HG03565 (cell line): ENCODE data around the gene NEMF.
"Not testable (repeated sequence)": the region's sequence is repeated elsewhere in the genome, so short reads cannot be mapped to it uniquely, and the experiment has no call there.

Experiments
- ATAC-seq: cut with Tn5 transposase; IDR thresholded peaks from one replicate; pipeline ENCODE4 v1.9.1; 2021; ENCODE audit warnings: mild to moderate bottlenecking, moderate library complexity; ENCODE audit not compliant: unreplicated experiment

Gene NEMF

DNA sequence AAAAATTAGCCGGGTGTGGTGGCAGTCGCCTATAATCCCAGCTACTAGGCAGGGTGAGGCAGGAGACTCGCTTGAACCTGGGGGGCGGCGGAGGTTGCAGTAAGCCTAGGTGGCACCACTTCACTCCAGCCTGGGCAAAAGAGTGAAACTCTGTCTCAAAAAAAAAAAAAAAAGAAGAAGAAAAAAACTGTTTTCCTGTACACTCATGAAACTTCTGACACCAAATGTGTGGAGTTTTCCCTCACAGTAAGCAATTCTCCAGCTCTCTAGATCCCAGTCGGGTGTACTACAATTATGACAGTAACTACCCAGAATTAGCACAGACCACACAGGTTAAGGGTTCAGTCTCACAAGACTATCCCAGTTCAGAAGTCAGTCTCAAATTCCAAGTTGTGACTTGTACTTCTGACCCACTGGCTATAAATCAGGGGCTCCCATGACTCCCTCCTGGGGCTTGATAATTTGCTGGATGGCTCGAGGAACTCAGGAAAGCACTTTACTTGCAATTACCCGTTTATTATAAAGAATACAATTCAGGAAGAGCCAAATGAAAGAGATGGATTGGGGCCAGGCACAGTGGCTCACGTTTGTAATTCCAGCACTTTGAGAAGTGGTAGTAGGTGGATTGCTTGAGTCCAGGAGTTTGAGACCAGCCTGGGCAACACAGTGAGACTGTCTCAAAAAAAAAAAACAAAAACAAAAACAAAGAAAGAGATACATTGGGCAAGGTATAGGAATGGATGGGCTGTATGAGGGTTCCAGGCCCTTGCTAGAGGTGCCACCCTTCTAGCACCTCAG, 27.9 kb upstream of the NEMF start:
- no peak for ATAC-seq

DNA sequence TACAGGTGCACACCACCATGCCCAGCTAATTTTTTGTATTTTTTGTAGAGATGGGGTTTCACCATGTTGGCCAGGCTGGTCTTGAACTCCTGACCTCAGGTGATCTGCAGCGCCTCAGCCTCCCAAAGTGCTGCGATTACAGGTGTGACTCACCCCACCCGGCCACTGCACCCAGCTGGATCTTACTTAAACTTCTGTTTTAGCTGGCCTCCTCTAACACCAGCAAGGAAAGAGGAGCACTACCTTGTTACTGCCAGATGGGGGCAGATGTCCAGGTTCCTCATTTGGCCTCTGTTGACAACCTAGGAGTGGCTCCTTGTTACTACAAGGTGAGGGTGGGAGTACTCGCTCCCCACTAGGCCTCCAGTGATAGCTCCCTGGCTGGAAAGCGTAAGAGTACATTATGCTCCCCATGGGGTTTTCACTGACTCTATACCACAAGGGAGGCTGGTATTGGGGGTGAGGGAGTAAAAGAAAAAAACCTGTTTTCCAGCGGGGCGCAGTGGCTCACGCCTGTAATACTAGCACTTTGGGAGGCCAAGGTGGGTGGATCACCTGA, 27.1 kb upstream of the NEMF start:
- ATAC-seq: peak; percentile 61

DNA sequence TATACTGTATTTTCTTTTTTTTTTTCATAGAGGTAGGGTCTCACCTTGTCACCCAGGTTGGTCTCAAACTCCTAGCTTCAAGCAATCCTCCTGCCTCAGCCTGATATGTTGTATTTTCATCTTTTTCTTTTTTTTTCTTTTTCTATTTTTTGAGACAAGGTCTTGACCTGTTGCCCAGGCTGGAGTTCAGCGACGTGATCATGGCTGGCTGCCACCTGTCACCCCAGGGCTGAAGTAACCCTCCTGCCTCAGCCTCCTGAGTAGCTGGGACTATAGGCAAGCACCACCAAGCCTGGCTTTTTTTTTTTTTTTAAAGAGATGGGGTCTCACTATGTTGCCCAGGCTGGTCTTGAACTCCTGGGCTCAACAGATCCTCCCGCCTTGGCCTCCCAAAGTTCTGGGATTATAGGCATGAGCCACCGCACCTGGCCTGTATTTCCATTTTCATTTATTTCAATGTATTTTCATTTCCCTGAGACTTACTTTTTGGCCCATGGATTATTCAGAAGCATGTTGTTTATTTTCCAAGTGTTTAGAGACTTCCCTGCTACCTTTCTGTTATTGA, 24.1 kb upstream of the NEMF start:
- no peak for ATAC-seq

DNA sequence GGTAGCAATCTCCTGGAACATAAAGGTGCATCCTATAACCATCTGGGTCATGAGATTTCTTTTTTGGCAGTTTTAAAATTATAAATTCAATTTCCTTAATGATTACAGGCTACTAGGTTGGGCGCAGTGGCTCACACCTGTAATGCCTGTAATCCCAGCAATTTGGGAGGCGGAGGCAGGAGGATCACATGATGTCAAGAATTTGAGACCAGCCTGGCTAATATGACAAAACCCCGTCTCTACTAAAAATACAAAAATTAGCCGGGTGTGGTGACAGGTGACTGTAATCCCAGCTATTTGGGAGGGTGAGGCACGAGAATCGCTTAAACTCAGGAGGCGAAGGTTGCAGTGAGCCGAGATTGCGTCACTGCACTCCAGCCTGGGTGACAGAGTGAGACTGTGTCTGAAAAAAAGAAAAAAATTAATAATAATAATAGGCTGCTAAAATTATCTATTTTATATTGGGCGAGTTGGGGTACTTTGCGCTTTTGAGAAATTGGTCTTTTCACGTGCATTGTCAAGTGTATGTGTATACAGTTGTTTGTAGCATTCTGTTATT, 23.1 kb upstream of the NEMF start:
- ATAC-seq: no peak

DNA sequence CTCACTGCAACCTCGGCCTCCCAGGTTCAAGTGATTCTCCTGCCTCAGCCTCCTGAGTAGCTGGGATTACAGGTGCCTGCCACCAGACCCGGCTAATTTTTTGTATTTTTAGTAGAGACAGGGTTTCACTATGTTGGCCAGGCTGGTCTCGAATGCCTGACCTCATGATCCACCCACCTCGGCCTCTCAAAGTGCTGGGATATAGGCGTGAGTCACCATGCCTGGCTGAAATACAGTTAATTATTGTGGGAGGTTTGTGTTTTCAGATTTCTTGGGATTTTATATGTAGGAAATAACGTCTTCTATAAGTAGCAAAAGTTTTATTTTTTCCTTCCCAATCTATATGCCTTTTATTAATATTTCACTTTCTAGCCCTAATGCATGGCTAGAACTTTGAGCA, 21.0 kb upstream of the NEMF start:
- ATAC-seq: not testable (repeated sequence)

DNA sequence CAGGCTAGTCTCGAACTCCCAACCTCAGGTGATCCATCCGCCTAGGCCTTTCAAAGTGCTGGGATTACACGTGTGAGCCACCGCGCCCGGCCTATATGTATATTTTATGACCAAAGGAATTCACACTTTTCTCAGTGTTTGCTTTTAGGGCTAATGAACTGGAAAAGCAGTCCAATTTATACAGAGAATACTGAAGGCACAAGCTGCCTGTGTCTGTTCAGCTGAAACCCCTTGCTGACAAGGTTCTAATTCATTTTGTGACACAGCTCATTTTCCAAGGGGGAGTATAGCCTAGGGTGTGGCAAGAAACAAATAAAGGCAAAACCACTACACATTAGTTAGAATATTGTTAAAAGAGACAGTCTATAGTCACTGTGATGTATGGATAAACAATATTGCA, 18.3 kb upstream of the NEMF start:
- no peak for ATAC-seq

DNA sequence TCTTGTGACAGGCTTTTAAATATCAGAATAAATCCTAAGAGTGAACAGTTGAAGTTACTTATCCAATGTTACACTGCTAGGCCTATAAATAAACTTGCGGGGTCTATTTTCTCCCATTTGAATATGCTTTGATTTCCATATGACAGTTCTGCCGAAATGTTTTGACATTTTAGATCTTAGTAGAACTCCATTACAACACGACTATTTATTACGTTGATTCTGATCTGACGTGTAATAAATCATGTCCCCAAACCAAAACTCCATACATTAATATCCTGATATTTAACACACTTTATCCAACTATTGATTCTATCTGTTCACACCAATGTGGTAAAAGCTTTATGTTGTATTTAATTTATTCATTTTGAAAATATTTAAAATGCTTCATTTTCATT, 16.1 kb upstream of the NEMF start:
- ATAC-seq: no peak

DNA sequence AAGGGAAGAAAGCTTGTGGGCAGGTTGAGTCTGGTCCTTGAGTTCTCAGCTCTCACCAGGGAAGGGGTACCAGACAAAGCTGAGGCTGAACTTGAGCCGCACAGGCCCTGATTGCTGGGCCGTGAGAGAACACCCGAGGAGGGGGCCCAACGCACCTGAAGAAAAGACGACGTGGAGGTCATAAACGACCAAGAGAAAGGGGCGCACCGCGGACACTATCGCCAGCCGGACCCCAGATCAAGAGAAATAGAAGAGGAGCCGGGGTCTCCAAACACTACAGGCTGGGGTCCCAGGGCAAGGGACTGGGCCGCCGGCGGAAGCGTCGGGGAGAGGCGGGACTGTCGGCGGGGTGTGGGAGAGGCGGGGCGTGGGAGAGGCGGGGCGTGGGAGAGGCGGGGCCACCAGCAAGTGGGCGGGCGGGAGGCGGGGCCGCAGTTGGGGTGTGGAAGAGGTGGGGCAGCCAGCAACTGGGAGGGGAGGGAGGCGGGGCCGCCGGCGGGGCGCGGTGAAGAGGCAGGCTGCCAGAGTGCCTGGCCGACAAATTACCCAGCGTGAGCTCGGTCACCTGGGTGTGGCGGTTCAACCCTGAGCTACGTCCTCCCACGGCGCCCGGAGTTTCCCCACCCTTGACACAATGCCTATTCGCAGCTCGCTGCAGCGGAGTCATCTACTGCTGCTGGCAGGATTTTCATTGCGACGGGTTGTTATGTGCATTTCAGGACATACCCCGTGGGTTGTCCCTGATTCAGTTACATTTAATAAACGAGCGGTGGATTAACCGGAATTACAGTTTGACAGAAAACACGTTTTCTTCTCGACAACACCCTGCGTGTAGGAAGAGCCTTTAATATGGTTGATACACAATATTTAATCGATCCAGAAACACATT, 15.5 kb upstream of the NEMF start:
- ATAC-seq: peak; percentile 77

DNA sequence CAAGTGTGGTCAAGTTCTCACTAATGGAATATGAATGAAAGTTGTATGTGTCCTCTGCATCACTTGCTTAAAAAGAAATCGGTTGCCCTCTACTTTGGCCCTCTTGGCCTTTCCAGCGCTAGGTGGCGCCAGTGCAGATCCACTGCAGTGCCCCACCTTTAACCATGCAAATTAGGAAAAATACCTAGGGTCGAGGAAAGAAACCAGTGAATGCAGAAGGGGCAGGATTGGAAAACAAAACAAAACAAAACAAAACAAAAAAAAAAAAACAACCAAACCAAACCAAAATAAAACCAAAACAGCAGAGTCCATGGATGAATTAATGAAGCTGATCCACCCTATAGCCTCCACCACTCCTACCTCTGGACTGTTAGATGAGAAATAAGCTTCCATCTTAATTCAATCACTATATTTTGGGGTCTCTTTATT, 12.9 kb upstream of the NEMF start:
- no peak for ATAC-seq

DNA sequence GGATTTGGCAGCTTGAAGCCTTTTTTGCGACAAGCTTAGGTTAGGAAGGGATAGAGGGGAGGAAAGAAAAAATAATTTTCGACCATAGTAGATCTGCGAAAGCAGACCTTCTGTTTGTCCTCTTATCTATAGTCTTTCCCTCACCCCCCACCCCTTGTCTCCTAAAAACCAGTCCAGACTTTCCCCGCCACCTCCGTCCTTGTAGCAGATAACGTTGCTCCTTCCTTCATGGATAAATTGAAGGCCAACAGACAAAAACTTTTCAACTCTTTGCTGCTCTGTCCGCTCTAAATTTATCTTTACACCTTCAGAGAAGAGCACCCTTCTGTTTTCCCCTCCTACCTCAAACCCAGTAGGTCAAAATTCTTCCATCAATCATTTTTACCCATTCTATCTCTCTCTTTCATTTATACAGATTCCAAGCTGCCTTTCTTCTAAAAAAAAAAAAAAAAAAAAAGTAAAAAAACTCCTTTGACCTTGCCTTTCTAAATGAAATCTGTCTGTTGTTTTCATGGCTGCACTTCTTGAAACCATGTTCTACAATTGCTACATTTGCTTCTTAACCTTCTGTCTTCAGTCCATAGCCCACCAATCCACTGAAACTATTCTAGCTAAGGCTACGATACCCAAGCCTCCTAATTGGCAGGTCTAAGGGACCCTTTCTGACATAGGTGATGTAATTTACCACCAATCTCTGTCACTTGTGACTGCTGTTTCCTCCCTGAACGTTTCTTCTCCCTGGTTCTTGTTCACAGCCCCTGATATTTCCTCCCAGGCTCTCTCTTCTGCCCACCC, 11.1 kb upstream of the NEMF start:
- ATAC-seq: no peak

DNA sequence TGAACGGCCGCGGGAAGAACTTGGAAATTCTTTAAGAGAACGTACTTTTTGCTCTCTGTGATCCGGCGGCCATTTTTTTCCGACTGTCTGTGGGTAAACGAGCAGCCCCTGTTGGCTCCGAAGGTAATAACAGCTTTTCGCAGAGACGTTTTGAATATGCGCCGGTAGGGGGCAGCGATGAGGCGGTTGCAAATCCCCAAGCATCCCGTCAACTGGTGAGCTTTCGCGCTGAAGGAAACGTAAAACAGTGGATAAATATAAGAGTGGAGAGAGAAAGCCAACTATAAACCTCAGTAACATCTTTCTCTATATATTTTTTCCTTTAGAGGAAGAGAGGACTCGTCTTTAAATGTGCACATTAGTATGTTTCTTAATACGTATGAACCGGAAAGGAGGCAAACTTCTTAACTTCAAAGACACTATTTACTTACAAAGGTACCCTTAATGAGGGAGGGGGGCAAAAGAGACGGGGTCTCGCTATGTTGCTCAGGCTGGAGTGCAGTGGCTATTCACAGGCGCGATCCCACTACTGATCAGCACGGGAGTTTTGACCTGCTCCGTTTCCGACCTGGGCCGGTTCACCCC, 9.6 kb upstream of the NEMF start:
- ATAC-seq: peak; percentile 17

DNA sequence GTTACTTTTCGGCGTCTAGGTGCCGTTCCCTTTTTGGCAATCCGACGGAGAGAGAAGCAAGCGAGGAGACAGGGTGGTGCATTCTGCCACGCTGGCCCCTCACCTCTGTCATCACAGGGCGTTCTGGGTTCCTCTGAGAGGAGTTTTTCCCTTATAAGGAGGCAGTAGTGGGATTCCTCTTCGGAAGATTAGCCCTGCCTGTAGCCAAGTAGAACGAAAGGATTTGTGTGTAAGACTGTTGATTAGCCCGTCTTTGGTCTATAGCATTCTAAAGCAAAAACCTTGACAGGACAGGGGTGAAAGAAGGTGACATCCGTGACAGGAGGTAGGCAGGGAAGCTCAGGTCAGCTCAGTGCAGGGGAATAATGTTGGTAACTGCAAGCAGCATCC, 9.1 kb upstream of the NEMF start:
- no peak for ATAC-seq

DNA sequence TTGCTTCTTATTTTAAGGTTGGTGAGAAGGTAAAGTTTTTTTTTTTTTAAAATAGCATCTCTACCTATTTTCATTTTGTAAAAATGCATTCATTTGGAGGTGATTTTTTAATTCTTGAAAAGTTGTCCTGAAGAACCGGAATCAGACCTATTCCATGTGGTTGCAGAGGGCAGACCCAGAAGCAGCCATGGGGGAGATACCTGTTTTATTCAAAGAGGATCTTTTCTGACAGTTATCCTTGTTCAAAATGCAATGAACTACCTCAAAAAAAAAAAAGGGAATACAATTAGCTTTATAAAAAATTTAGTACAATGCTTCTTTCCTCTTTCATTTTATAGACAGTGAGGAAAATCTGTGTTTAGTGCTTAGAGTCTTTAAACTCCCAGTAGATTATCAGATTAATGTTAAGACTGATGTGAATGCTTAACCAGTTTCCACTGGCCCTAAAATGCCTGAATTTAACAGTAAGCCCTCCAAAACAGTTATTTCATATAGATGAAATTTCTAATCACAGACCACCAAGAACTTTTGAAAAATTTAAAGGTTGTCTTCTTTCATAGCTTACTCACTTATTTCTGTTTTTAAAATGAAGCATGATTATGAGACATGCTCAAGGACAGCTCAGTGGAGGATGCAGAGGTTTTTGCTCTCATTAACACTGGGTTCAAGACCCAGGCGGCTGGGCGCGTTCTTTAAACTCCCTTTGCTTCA, 8.6 kb upstream of the NEMF start:
- ATAC-seq: no peak

DNA sequence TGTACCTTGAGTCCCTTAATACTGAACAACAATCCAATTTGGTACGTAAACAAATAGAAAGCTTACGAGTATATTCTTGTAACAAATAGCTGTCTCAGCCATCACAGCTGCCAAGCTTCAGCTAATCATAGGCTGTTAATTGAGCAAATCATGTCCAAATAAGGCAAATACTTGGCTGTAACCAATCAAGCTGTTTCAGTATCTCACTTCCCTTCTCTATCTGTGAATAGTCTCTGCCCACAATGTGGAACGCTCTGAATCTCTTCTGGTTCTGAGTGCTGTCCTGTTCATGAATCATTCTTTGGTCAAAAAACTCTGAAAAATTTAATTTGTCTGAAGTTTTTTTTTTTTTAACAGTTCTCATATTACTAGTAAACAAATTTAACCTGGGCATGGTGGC, 5.8 kb upstream of the NEMF start:
- ATAC-seq: no peak

DNA sequence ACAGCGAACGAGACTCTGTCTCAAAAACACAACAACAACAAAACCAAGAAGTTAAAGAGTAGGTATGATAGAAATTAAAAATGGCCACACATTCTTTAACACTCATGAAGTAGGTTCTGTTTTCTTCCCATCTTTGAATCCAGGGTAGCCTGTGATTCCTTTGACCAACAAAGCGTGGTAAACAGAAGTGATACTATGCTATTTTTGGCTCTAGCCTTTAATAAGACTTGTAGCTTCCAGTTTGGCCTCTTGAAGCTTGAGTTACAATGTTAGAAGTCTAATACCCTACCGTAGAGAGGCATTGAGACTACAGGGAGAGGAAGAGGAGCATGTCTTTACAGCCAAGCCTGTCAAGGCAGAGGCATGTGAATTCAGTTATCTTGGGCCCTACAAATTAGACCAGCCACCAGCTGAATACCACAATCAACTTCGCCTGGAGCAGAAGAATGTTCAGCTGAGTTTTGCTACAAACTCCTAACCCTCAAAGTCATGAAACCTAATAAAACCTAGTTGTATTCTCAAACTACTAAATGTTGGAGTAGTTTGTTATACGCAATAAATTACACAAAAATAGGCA, 4.9 kb upstream of the NEMF start:
- ATAC-seq: no peak

DNA sequence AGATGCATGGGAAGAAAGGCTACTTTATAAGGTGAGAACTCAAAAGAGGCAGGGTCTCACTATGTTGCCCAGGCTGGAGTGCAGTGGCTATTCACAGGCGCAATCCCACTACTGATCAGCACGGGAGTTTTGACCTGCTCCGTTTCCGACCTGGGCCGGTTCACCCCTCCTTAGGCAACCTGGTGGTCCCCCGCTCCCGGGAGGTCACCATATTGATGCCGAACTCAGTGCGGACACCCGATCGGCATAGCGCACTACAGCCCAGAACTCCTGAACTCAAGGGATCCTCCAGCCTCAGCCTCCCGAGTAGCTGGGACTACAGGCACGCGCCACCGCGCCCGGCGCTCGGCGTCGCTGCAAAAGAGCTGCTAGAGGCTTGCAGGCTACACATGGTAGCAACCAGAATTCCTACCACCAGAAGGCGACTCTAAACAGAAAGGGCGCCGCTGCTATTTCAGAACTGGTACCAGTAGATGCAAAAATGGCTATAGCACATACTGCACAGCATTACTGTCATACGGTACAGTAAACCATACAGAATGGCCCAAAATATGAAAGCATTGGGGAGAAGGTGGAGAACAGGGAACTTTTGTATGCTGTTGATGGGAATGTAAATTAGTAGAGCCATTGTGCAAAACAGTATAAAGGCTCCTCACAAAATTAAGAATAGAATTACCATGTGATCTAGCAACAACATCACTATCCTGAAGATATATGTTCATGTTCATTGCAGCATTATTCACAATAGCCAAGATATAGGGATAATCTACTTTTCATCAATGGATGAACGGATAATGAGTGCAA, 1.2 kb upstream of the NEMF start:
- ATAC-seq: no peak

DNA sequence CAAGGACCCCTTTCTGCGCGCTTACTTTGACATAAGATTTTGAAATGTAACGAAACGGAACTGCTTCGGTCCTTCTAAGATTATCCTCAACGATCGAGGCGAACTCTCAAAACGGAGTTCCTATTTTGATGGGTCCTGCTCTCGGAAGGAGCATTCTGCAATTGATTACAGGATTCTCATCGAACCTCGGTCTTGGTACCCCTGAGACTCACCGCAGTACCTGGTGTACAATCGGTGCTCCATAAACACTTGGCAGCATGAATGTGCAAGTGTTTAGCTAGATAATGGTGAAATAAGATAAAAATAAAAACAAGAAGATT, 530 bp upstream of the NEMF start:
- peak; percentile 1 for ATAC-seq

DNA sequence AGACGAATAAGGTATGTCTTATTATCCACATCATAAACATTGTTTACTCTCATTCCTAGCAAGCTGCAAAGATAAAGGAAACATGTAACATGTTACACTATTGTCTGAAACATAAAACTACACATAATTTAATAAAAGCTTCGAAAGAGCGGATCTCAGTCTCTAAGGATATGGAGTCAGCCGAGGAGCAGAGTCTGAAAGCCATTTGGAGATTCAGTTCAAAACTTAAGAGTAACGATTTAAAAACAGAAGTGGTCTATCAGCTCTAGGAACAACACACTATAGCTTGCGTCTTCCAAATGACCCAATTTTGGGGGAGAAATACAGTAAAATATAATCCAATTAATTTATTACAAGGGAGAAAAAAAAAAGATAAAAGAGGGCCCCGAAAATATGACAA, 775 bp downstream of the NEMF start:
- no peak for ATAC-seq
